Mucosa of stomach (tissue), 1 donor: ENCODE results near the gene PDE3A.

Experiments used
- H3K27me3 ChIP-seq: one replicate; pipeline ENCODE4 v1.7.0; 2013; ENCODE audit warnings: mild to moderate bottlenecking, low read length; ENCODE audit not compliant: control insufficient read depth, insufficient read depth
- H3K36me3 ChIP-seq: one replicate; pipeline ENCODE4 v1.7.0; 2013; ENCODE audit warnings: low read length; ENCODE audit not compliant: control insufficient read depth, insufficient read depth
- H3K4me1 ChIP-seq: one replicate; pipeline ENCODE4 v1.7.0; 2013; ENCODE audit warnings: mild to moderate bottlenecking, low read length; ENCODE audit not compliant: control insufficient read depth, insufficient read depth
- H3K4me3 ChIP-seq: one replicate; pipeline ENCODE4 v1.7.0; 2013; ENCODE audit warnings: low read length
- H3K9ac ChIP-seq: one replicate; pipeline ENCODE4 v1.7.0; 2013; ENCODE audit warnings: mild to moderate bottlenecking, low read length, moderate library complexity
- H3K9me3 ChIP-seq: one replicate; pipeline ENCODE4 v1.7.0; 2013; ENCODE audit warnings: mild to moderate bottlenecking, low read length, moderate library complexity; ENCODE audit not compliant: control insufficient read depth
- donor health status: Pancreatic carcinoma.

The PDE3A gene

GRCh38 chr12:20429852-20430251 is 61.5 kb downstream of the PDE3A start:
- H3K9ac ChIP-seq, result no peak overlapping the region
- no peaks in the 10 kb centered on the region for H3K4me1 ChIP-seq
- H3K9me3 ChIP-seq, result no peaks in the 10 kb centered on the region
- H3K4me3 ChIP-seq, result no peak overlapping the region
- H3K27me3 ChIP-seq, result no peaks in the 10 kb centered on the region
- no peaks in the 10 kb centered on the region for H3K36me3 ChIP-seq

GRCh38 chr12:20432290-20432689 is 64.0 kb downstream of the PDE3A start:
- no peaks in the 10 kb centered on the region for H3K36me3 ChIP-seq

GRCh38 chr12:20434996-20435395 is 66.7 kb downstream of the PDE3A start:
- Histone ChIP-seq H3K27me3 (no peaks in the 10 kb centered on the region), H3K36me3 (no peaks in the 10 kb centered on the region), H3K4me1 (no peaks in the 10 kb centered on the region), H3K4me3 (no peak overlapping the region), H3K9me3 (no peaks in the 10 kb centered on the region), H3K9ac (no peak overlapping the region)

More at GRCh38 chr12:20432290-20432689, 64.0 kb downstream of the PDE3A start:
- H3K27me3 ChIP-seq, result no peaks in the 10 kb centered on the region
- no peak overlapping the region for H3K4me3 ChIP-seq
- H3K9me3 ChIP-seq, result no peaks in the 10 kb centered on the region
- H3K9ac ChIP-seq, result no peak overlapping the region
- no peaks in the 10 kb centered on the region for H3K4me1 ChIP-seq

GRCh38 chr12:20436316-20436715 is 68.0 kb downstream of the PDE3A start:
- no peak overlapping the region for H3K9ac ChIP-seq
- H3K9me3 ChIP-seq, result no peaks in the 10 kb centered on the region
- H3K4me1 ChIP-seq, result no peaks in the 10 kb centered on the region
- H3K36me3 ChIP-seq, result no peaks in the 10 kb centered on the region
- no peak overlapping the region for H3K4me3 ChIP-seq
- no peaks in the 10 kb centered on the region for H3K27me3 ChIP-seq

GRCh38 chr12:20438299-20438779 is 70.0 kb downstream of the PDE3A start:
- Histone ChIP-seq H3K4me3 (no peak overlapping the region), H3K27me3 (no peaks in the 10 kb centered on the region), H3K9me3 (no peaks in the 10 kb centered on the region), H3K36me3 (no peaks in the 10 kb centered on the region), H3K4me1 (no peaks in the 10 kb centered on the region), H3K9ac (no peak overlapping the region)

- no peaks in the 10 kb centered on the region for H3K36me3 ChIP-seq
- no peak overlapping the region for H3K9ac ChIP-seq
- no peak overlapping the region for H3K4me3 ChIP-seq
- H3K4me1 ChIP-seq, result no peaks in the 10 kb centered on the region
- H3K27me3 ChIP-seq, result no peaks in the 10 kb centered on the region
- no peaks in the 10 kb centered on the region for H3K9me3 ChIP-seq
These were observed 71.3 kb downstream of the PDE3A start for GRCh38 chr12:20439626-20440025.

- Histone ChIP-seq H3K9ac (no peak overlapping the region), H3K27me3 (no peaks in the 10 kb centered on the region), H3K9me3 (no peaks in the 10 kb centered on the region), H3K36me3 (no peaks in the 10 kb centered on the region), H3K4me1 (no peaks in the 10 kb centered on the region), H3K4me3 (no peak overlapping the region)
These were observed 72.1 kb downstream of the PDE3A start for GRCh38 chr12:20440408-20440807.

- H3K9me3 ChIP-seq, result no peaks in the 10 kb centered on the region
- no peak overlapping the region for H3K9ac ChIP-seq
- H3K4me1 ChIP-seq, result no peaks in the 10 kb centered on the region
These were observed 74.0 kb downstream of the PDE3A start for GRCh38 chr12:20442322-20442721.

GRCh38 chr12:20443255-20443654 is 74.9 kb downstream of the PDE3A start:
- Histone ChIP-seq H3K9me3 (no peaks in the 10 kb centered on the region), H3K9ac (no peak overlapping the region), H3K4me3 (no peak overlapping the region), H3K4me1 (no peaks in the 10 kb centered on the region), H3K27me3 (no peaks in the 10 kb centered on the region), H3K36me3 (no peaks in the 10 kb centered on the region)

More at GRCh38 chr12:20442322-20442721, 74.0 kb downstream of the PDE3A start:
- H3K27me3 ChIP-seq, result no peaks in the 10 kb centered on the region
- no peaks in the 10 kb centered on the region for H3K36me3 ChIP-seq
- H3K4me3 ChIP-seq, result no peak overlapping the region

- Histone ChIP-seq H3K36me3 (no peaks in the 10 kb centered on the region), H3K4me1 (no peaks in the 10 kb centered on the region), H3K9ac (no peak overlapping the region), H3K27me3 (no peaks in the 10 kb centered on the region), H3K9me3 (no peaks in the 10 kb centered on the region), H3K4me3 (no peak overlapping the region)
These were observed 75.5 kb downstream of the PDE3A start for GRCh38 chr12:20443792-20444191.

GRCh38 chr12:20444595-20445170 is 76.3 kb downstream of the PDE3A start:
- Histone ChIP-seq H3K27me3 (no peaks in the 10 kb centered on the region), H3K9me3 (no peaks in the 10 kb centered on the region), H3K36me3 (no peaks in the 10 kb centered on the region), H3K4me1 (no peaks in the 10 kb centered on the region), H3K9ac (no peak overlapping the region), H3K4me3 (no peak overlapping the region)

GRCh38 chr12:20445687-20446086 is 77.3 kb downstream of the PDE3A start:
- H3K4me3 ChIP-seq, result no peak overlapping the region
- no peaks in the 10 kb centered on the region for H3K9me3 ChIP-seq
- no peaks in the 10 kb centered on the region for H3K36me3 ChIP-seq
- H3K4me1 ChIP-seq, result no peaks in the 10 kb centered on the region
- no peaks in the 10 kb centered on the region for H3K27me3 ChIP-seq
- no peak overlapping the region for H3K9ac ChIP-seq

GRCh38 chr12:20446836-20447235 is 78.5 kb downstream of the PDE3A start:
- no peaks in the 10 kb centered on the region for H3K9me3 ChIP-seq
- no peaks in the 10 kb centered on the region for H3K4me1 ChIP-seq
- no peaks in the 10 kb centered on the region for H3K36me3 ChIP-seq
- H3K27me3 ChIP-seq, result no peaks in the 10 kb centered on the region
- H3K4me3 ChIP-seq, result no peak overlapping the region
- no peak overlapping the region for H3K9ac ChIP-seq
